ENCODE results near the gene SOX1.

Gene SOX1

GRCh38 chr13:112054616-112055015 is 12.3 kb upstream of the SOX1 start:
- no peak for DNase-seq (ENCODE audit: low read depth)
- TF ChIP-seq, protein P1, sequence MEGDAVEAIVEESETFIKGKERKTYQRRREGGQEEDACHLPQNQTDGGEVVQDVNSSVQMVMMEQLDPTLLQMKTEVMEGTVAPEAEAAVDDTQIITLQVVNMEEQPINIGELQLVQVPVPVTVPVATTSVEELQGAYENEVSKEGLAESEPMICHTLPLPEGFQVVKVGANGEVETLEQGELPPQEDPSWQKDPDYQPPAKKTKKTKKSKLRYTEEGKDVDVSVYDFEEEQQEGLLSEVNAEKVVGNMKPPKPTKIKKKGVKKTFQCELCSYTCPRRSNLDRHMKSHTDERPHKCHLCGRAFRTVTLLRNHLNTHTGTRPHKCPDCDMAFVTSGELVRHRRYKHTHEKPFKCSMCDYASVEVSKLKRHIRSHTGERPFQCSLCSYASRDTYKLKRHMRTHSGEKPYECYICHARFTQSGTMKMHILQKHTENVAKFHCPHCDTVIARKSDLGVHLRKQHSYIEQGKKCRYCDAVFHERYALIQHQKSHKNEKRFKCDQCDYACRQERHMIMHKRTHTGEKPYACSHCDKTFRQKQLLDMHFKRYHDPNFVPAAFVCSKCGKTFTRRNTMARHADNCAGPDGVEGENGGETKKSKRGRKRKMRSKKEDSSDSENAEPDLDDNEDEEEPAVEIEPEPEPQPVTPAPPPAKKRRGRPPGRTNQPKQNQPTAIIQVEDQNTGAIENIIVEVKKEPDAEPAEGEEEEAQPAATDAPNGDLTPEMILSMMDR (IDR thresholded peaks at IDR 0.05; ENCODE audit: control insufficient read depth, insufficient read depth, low read depth, low read length, missing control alignments), result no peak
- no peak overlapping the region for H3K4me3 ChIP-seq (ENCODE audit: control insufficient read depth, low read depth, low read length)

GRCh38 chr13:112055036-112055914 is 11.7 kb upstream of the SOX1 start:
- H3K4me3 ChIP-seq (ENCODE audit: control insufficient read depth, low read depth, low read length), result no peak overlapping the region
- no peak for DNase-seq (ENCODE audit: low read depth)
- TF ChIP-seq, protein P1 (IDR thresholded peaks at IDR 0.05; ENCODE audit: control insufficient read depth, insufficient read depth, low read depth, low read length, missing control alignments), result no peak

DNA sequence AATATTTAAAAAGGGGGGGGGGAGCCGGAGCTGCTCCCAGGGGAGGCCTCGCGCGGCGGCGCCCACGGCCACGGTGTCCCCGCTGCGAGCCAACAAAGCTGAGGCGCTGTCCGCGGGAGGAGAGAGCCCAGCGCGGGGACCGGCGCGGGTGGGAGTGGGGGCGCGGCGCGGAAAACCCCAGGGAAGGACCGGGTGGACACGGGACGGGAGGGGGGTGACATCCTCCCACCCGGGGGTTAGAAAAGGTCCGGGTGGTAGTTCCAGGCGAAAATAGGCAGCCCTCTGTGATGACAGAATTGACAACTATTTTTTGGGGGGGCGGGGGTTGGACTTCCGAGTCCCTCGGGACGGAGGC is 11.1 kb upstream of the SOX1 start:
- H3K4me3 ChIP-seq (ENCODE audit: control insufficient read depth, low read depth, low read length), result no peak overlapping the region
- no peak for DNase-seq (ENCODE audit: low read depth)
- TF ChIP-seq, protein P1 (IDR thresholded peaks at IDR 0.05; ENCODE audit: control insufficient read depth, insufficient read depth, low read depth, low read length, missing control alignments), result no peak

DNA sequence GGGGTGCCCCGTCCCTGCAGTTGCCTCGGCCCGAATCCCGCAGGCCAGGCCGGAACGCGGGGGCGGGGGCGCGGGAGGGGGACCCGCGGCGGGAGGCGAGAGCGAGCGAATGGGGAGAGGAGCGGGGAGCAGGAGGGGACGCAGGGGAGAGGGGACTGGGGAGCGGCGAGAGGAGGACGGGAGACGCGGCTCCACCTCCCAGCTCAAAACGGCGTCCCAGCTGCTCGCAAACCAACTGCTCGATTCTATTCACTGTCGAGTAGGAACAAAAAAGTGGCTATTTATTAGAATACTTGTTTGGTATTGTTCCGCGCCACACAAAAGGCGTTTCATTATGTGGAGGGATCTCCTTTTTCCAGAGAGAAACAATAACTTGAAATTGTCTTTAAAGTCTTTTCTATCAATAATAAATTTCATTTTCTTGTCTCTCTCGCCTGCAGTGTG is 10.6 kb upstream of the SOX1 start:
- DNase-seq (ENCODE audit: low read depth), result no peak
- H3K4me3 ChIP-seq (ENCODE audit: control insufficient read depth, low read depth, low read length), result no peak overlapping the region
- TF ChIP-seq, protein P1 (IDR thresholded peaks at IDR 0.05; ENCODE audit: control insufficient read depth, insufficient read depth, low read depth, low read length, missing control alignments), result no peak

DNA sequence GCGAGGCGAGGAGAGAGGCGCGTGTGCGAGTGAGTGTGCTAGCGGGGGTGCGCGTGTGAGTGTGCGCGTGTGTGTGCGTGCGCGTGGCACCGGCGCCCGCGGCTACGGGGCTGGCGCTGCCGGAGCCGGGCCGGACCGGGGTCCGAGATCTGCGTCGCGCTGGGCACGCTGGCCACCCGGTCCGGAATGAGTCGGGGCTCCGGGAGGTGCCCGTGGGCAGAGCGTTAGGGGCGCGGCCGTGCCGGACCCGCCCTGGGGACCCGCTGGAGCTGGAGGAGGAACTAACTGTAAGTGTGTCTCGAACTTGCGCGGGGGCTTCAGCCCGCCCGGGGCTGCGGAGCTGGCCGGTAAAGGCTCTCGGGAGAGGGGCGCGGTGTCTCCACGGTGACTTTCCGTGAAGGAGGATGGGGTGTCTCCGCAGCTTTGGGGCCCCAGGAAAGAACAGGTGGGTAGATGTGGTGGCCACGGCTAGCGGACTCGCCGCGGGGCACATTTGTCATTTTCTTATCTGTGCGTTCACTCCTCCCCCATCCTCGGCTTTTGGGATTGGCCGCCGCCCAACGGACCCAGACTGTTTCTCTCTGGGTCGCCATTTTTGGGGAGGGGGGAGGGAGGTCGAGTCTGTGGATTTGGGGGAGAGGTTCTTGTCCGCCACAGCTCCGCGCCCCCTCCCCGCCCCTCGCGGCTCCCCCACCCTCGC is 10.1 kb upstream of the SOX1 start:
- no peak for DNase-seq (ENCODE audit: low read depth)
- no peak overlapping the region for H3K4me3 ChIP-seq (ENCODE audit: control insufficient read depth, low read depth, low read length)
- TF ChIP-seq, protein P1 (IDR thresholded peaks at IDR 0.05; ENCODE audit: control insufficient read depth, insufficient read depth, low read depth, low read length, missing control alignments), result no peak

GRCh38 chr13:112057439-112057735 is 9.6 kb upstream of the SOX1 start:
- TF ChIP-seq, protein P1 (IDR thresholded peaks at IDR 0.05; ENCODE audit: control insufficient read depth, insufficient read depth, low read depth, low read length, missing control alignments), result no peak
- DNase-seq (ENCODE audit: low read depth), result no peak
- no peak overlapping the region for H3K4me3 ChIP-seq (ENCODE audit: control insufficient read depth, low read depth, low read length)
